Activated gamma-delta T cell treated with Interleukin-2 at 50 U/mL for 16 hours (primary cell): ENCODE measurements around the gene TTBK2.
"Not testable (repeated sequence)": the region's sequence is repeated elsewhere in the genome, so short reads cannot be mapped to it uniquely, and the experiment has no call there.

ENCODE experiments used
- DNase-seq: peaks from one replicate; pipeline ENCODE4 v3.0.0-alpha.2; 2020

Gene TTBK2

GRCh38 chr15:42903388-42904324 is 16.9 kb downstream of the TTBK2 start:
- DNase-seq, result no peak

DNA sequence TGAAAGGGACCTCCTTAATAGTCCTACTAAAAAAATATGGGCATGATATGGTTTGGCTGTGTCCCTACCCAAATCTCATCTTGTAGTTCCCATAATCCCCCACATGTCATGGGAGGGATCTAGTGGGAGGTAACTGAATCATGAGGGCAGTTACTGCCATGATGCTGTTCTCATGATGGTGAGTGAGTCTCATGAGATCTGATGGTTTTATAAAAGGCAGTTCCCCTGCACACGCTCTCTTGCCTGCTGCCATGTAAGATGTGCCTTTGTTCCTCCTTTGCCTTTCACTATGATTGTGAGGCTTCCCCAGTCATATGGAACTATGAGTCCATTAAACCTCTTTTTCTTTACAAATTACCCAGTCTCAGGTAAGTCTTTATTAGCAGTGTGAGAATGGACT is 26.7 kb downstream of the TTBK2 start:
- DNase-seq, result not testable (repeated sequence)

DNA sequence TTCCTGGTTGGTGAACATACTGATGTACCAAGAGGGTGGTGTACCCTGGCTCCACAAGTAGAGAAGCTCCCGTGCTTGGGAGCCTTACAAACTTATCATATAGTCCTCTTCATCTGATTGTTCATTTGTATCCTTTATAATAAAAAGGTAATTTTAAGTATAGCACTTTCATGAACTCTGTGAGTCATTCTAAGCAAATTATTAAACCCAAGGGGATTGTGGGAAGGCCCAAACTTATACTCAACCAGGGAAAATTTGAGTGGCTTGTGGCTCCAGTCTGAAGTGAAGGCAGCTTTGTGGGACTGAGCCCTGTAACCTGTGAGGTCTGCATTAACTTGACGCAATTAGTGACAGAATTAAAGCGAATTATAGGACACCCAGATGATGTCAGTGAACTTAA is 29.0 kb downstream of the TTBK2 start:
- DNase-seq, result no peak

GRCh38 chr15:42890161-42890913 is 30.2 kb downstream of the TTBK2 start:
- DNase-seq, result no peak

DNA sequence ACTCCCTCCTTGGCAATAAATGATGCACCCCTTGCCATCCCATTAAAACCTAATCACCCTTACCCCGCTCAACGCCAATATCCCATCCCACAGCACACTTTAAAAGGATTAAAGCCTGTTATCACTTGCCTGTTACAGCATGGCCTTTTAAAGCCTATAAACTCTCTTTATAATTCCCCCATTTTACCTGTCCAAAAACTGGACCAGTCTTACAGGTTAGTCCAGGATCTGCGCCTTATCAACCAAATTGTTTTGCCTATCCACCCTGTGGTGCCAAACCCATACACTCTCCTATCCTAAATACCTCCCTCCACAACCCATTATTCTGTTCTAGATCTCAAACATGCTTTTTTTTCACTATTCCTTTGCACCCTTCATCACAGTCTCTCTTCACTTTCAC is 33.2 kb downstream of the TTBK2 start:
- DNase-seq, result not testable (repeated sequence)

DNA sequence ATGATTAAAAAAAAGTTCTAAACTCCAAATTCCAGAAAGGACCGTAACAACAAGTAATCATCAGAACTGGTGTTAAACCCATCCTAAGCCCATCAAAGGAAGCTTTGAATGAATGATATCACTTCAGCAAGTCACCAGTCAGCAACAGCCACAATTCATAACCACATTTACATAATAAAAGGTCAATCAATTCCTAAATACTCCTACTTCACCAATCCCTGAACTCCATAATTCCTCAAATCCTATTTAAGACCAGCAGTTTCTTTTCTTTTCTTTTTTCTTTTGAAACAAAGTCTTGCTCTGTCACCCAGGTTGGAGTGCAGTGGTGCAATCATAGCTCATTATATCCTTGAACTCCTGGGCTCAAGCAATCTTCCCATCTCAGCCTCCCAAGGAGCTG is 40.5 kb downstream of the TTBK2 start:
- no peak for DNase-seq

DNA sequence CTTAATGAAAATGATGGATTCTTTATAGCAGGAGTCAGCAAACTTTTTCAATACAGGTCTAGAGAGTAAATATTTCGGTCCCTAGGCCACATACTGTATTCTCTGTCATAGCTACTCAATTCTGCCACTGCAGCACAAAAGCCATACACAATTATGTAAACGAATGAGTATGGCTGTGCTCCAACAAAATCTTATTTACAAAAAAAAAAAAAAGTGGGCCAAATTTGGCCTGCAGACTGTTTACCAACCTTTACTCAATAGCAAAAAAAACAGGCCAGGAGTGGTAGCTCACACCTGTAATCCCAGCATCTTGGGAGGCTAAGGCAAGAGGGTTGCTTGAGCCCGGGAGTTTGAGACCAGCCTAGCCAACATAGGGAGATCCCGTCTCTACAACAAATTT is 41.1 kb downstream of the TTBK2 start:
- DNase-seq, result no peak

GRCh38 chr15:42876224-42876623 is 44.4 kb downstream of the TTBK2 start:
- DNase-seq, result no peak

DNA sequence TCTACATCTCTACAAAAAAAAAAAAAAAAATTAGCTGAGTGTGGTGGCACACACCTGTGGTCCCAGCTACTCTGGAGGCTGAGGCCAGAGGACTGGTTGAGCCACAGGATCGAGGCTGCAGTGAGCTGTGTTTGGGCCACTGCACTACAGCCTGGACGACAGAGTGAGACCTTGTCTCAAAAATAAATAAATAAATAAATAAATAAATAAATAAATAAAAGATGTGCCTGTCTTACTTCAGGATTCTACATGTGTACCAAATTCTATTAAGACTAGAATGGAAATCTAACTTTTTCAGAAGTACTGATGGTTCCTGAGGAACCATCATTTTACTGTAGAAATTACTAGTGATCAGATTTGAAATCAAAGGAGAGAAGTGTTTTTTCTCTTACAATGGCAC is 51.9 kb downstream of the TTBK2 start:
- no peak for DNase-seq

DNA sequence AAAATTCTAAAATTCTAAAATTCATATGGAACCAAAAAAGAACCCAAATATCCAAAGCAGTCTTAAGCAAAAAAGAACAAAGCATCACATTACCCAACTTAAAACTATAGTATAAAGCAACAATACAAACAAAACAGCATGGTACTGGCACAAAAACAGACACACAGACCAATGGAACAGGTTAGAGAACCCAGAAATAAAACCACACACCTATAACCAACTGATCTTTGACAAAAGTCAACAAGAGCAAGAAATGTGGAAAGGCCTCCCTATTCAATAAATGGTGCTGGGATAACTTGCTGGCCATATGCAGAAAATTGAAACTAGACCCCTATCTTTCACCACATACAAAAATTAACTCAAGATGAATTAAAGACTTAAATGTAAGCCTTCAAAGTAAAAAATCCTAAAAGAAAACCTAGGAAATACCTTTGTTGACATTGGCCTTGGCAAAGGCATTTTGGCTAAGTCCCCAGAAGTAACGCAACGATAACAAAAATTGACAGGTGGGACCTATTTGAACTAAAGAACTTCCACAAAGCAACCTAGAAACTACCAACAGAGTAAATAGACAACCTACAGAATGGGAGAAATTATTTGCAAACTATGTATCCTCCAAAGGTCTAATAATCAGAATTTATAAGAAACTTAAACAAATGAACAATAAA is 56.9 kb downstream of the TTBK2 start:
- DNase-seq, result no peak

DNA sequence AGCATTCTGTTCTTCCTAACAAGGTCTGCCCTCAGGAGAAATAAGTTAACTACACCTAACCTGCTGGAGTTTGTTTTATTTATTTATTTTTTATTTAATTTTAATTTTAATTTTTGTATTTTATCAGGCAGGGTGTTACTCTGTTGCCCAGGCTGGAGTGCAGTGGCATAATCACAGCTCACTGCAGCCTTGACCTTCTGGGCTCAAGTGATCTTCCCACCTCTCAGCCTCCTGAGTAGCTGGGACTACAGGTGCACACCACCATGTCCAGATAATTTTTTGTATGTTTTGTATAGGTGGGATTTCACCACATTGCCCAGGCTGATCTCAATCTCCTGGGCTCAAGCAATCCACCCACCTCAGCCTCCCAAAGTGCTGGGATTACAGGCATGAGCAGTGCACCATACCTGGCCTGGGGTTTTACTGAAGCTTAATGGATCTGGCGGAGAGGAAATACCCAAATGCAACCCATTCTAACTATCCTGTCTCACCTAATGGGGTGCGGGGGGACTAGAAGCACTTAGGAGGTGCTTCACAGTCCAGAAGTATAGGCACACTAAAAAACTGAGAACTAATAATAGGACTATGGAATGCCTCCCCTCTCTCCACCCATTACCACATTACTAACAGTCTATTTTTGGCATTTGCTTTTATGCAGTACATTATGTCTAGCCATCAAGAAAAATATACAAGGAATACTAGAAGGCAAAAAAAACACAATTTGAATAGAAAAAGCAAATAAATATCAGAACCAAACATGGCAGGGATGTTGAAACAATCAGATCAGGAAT is 61.4 kb downstream of the TTBK2 start:
- no peak for DNase-seq

GRCh38 chr15:42858540-42858939 is 62.0 kb downstream of the TTBK2 start:
- no peak for DNase-seq

DNA sequence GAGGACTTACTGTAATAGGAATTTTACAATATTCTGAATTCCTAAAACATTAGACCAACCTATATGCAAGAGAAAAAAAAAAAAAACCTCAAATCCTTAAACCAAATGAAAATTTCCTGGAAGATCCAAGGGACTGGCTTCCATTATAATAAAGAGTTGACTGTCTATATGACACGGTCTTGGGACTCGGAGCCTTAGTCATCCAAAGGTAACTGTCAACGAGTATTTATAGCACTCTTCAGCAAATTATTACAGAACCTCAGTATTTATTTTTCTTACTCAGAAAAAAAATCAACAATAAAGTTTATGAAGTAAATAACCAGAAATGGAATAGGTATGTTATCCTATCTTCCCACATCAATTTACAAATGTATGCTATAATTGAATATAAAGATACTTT is 66.0 kb downstream of the TTBK2 start:
- DNase-seq, result no peak

GRCh38 chr15:42849836-42850235 is 70.7 kb downstream of the TTBK2 start:
- DNase-seq, result no peak

- no peak for DNase-seq
Measured at GRCh38 chr15:42848846-42849245, 71.7 kb downstream of the TTBK2 start.

- no peak for DNase-seq
Measured at GRCh38 chr15:42846647-42847046, 73.9 kb downstream of the TTBK2 start.

- no peak for DNase-seq
Measured at GRCh38 chr15:42845581-42845980, 75.0 kb downstream of the TTBK2 start.

DNA sequence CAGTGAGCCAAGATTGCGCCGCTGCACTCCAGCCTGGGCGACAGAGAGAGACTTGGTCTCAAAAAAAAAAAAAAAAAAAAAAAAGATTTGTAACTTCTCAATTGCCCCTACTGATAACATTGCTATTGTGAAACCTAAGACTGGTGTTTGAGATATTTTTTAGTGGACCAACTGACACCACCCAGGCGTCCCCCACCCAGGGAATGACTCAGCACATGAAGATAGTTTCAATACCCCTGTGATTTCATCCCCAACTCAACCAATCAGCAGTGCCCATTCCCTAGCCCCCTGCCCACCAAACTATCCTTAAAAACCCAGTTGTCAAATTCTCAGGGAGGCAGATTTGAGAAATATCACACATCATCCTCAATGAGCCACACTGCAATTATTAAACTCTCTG is 76.9 kb downstream of the TTBK2 start:
- no peak for DNase-seq

GRCh38 chr15:42836251-42836650 is 84.3 kb downstream of the TTBK2 start:
- no peak for DNase-seq

DNA sequence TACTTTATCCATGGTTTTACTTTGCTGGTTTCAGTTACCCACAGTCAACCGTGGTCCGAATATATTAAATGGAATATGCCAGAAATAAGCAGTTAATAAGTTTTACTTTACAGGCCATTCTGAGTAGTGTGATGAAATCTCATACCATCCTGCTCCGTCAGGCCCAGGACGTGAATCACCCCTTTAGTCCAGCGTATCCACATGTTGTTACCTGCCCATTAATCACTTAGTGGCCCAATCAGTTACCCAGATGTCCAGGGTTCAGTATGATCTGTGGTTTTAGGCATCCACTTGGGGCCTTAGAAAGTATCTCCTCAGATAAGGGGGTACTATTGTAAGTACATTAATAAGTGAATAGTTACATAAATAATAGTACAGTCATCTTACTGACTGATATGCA is 88.0 kb downstream of the TTBK2 start:
- no peak for DNase-seq

GRCh38 chr15:42826251-42826890 is 94.2 kb downstream of the TTBK2 start:
- no peak for DNase-seq

GRCh38 chr15:42825599-42825998 is 95.0 kb downstream of the TTBK2 start:
- DNase-seq, result no peak
